Measurements from ENCODE around the gene MAP3K7CL. TPM values are rescaled to one million over a fixed set of nuclear protein-coding genes. Genes with fewer than 3 reads are reported as not detected.

The MAP3K7CL gene
- total RNA-seq, 1 donor from 2014 or later = not detected

DNA sequence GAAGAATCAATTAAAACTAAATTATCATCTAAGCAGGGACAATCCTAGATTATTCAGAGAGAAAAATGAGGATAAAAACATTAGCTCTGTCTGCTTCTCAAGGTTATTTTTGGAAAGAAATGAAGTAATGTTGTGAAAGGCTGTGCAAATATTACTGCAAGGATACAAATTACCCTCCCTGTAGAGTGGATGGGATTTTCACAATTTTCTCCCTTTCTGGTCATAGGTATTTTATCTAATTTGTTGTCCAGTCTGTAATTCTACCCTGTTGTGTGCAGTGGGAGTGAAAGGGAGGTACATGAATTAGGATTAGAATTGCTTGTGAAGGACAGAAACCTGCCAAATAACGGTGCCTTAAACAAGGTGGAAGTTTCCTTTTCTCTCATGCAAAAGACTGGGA lies 54.7 kb downstream of the MAP3K7CL start:
- TF ChIP-seq, protein P1, sequence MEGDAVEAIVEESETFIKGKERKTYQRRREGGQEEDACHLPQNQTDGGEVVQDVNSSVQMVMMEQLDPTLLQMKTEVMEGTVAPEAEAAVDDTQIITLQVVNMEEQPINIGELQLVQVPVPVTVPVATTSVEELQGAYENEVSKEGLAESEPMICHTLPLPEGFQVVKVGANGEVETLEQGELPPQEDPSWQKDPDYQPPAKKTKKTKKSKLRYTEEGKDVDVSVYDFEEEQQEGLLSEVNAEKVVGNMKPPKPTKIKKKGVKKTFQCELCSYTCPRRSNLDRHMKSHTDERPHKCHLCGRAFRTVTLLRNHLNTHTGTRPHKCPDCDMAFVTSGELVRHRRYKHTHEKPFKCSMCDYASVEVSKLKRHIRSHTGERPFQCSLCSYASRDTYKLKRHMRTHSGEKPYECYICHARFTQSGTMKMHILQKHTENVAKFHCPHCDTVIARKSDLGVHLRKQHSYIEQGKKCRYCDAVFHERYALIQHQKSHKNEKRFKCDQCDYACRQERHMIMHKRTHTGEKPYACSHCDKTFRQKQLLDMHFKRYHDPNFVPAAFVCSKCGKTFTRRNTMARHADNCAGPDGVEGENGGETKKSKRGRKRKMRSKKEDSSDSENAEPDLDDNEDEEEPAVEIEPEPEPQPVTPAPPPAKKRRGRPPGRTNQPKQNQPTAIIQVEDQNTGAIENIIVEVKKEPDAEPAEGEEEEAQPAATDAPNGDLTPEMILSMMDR (conservative IDR thresholded peaks at IDR 0.05) = no peak
- H3K36me3 Mint-ChIP-seq = peaks cover 4% of the 10 kb centered on the region
- no peak overlapping the region for H3K27ac Mint-ChIP-seq
- H3K4me3 Mint-ChIP-seq = no peak overlapping the region
- peaks cover 7% of the 10 kb centered on the region for H3K9me3 Mint-ChIP-seq
- no peaks in the 10 kb centered on the region for H3K27me3 Mint-ChIP-seq
- no peak for DNase-seq (ENCODE audit: extremely low spot score, unreplicated experiment)
- H3K4me1 Mint-ChIP-seq (ENCODE audit: unreplicated experiment) = peaks cover 11% of the 10 kb centered on the region

DNA sequence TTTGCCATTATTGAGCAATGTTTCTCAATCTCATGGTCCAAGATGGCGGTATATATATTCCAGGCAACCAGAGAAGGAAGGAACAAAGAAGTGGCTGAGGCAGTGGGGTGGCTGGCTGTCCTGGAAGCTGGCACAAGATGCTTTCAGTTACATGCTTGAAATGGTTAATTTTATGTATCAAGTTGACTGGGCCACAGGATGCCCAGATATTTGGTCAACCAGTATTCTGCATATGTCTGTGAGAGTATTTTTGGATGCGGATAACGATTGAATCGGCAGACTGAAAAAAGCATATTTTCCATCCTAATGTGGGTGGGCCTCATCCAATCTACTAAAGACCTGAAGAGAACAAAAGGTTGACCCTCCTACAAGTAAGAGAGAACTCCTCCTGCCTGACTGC lies 55.2 kb downstream of the MAP3K7CL start:
- Mint-ChIP-seq H3K9me3 (peaks cover 7% of the 10 kb centered on the region), H3K4me1 (ENCODE audit: unreplicated experiment) (peaks cover 11% of the 10 kb centered on the region), H3K27ac (no peak overlapping the region), H3K4me3 (no peak overlapping the region), H3K36me3 (peaks cover 4% of the 10 kb centered on the region), H3K27me3 (no peaks in the 10 kb centered on the region)
- TF ChIP-seq, protein P1 (conservative IDR thresholded peaks at IDR 0.05) = no peak
- DNase-seq (ENCODE audit: extremely low spot score, unreplicated experiment) = no peak

DNA sequence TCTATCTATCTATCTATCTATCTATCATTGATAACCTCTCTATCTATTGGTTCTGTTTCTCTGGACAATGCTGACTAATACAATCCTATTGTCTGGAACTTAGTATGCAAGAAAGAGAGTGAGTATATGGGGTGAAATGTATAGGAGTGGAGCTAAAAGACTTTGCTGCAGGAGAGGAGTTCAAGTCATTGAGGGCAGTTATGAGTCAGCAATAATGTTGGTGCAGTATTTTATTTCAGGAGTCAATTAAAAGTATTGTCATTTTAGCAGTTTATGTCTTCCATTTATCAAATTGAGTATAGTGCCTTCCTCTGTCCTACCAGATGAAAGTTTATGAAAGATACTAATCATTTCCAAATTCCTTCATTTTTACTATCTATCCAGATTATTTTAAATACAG lies 55.8 kb downstream of the MAP3K7CL start:
- Mint-ChIP-seq H3K4me1 (ENCODE audit: unreplicated experiment) (peaks cover 11% of the 10 kb centered on the region), H3K9me3 (peaks cover 7% of the 10 kb centered on the region), H3K27ac (no peak overlapping the region), H3K27me3 (no peaks in the 10 kb centered on the region), H3K4me3 (no peak overlapping the region), H3K36me3 (peaks cover 4% of the 10 kb centered on the region)
- DNase-seq (ENCODE audit: extremely low spot score, unreplicated experiment) = no peak
- TF ChIP-seq, protein P1 (conservative IDR thresholded peaks at IDR 0.05) = no peak

DNA sequence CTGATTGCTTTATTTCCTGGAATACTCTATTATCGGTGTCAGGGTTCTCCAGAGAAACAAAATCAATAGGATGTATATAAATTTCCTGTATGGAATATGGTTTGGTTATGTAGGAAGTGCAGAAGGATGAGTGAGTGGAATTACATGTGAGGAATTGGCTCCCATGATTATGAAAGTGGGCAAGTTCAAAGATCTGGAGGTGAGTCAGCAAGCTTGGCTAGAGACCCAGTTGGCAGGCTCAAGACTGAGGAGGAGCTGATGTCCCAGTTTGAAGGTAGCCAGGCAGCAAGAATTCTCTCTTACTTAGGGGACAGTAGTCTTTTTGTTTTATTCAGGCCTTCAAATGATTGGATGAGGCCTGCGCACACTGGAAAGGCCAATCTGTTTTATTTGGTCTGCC lies 57.5 kb downstream of the MAP3K7CL start:
- H3K4me1 Mint-ChIP-seq (ENCODE audit: unreplicated experiment) = peaks cover 5% of the 10 kb centered on the region
- TF ChIP-seq, protein P1 (conservative IDR thresholded peaks at IDR 0.05) = no peak
- no peak for DNase-seq (ENCODE audit: extremely low spot score, unreplicated experiment)
- no peak overlapping the region for H3K27ac Mint-ChIP-seq
- peaks cover 4% of the 10 kb centered on the region for H3K36me3 Mint-ChIP-seq
- peaks cover 7% of the 10 kb centered on the region for H3K9me3 Mint-ChIP-seq
- H3K27me3 Mint-ChIP-seq = no peaks in the 10 kb centered on the region
- no peak overlapping the region for H3K4me3 Mint-ChIP-seq

DNA sequence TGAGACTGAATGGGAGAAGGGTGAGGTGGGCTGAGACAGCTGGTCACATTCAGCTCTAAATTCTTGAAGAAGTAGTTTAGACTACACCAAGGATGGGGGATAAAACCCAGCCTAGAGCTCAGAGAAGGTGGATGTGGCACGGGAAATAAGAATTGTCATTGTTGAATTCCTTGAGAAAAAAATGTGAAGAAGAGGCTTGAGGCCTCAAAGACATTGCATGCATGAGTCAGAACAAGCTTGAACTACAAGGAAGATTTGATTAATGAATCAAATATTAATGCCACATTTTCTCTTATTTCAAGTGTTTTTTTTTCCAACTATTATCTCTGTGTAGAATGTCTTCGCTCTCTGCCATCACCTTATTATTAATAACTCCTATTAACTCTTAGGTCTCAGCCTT lies 58.9 kb downstream of the MAP3K7CL start:
- peak overlapping the region; percentile 52 for H3K27ac Mint-ChIP-seq
- no peak for DNase-seq (ENCODE audit: extremely low spot score, unreplicated experiment)
- H3K27me3 Mint-ChIP-seq = no peaks in the 10 kb centered on the region
- peaks cover 4% of the 10 kb centered on the region for H3K36me3 Mint-ChIP-seq
- H3K9me3 Mint-ChIP-seq = peaks cover 3% of the 10 kb centered on the region
- H3K4me1 Mint-ChIP-seq (ENCODE audit: unreplicated experiment) = peaks cover 5% of the 10 kb centered on the region
- TF ChIP-seq, protein P1 (conservative IDR thresholded peaks at IDR 0.05) = no peak
- H3K4me3 Mint-ChIP-seq = no peak overlapping the region

DNA sequence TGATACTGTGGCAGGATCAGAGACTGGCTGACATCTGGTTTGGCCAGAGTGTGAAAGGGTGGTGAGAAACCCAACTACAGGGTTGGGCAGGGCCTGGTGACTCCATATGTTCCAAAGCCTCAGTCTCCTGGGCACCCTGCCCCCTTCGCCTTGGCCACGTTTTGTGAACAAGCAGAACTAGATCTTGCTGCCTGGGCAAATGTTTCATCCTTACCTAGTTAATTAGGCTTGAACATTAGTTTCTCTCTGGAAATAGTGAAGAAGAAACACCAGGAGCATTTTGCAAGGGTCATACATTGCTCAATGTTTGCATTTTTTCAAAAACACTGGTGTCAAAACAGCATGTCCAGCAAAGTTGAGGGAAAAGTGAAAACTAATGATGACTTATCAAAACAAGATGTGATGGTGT lies 60.5 kb downstream of the MAP3K7CL start:
- Mint-ChIP-seq H3K4me1 (ENCODE audit: unreplicated experiment) (peaks cover 18% of the 10 kb centered on the region), H3K9me3 (peaks cover 3% of the 10 kb centered on the region), H3K27ac (no peak overlapping the region), H3K4me3 (no peak overlapping the region), H3K27me3 (no peaks in the 10 kb centered on the region), H3K36me3 (peaks cover 4% of the 10 kb centered on the region)
- DNase-seq (ENCODE audit: extremely low spot score, unreplicated experiment) = no peak
- TF ChIP-seq, protein P1 (conservative IDR thresholded peaks at IDR 0.05) = no peak
